GM12874 (cell line): Measurements from ENCODE around the gene HSD3B7.

ENCODE experiments used
- CTCF ChIP-seq: IDR thresholded peaks from 2 replicates; pipeline ENCODE4 v1.5.1; 2011; ENCODE audit warnings: low read depth, mild to moderate bottlenecking, control low read depth, low read length, moderate library complexity; ENCODE audit not compliant: insufficient read depth

HSD3B7 gene

GRCh38 chr16:31031276-31031675 is 46.3 kb downstream of the HSD3B7 start:
- TF ChIP-seq CTCF, result no peak

GRCh38 chr16:31032736-31033708 is 48.0 kb downstream of the HSD3B7 start, which contains the start of gene STX4:
Gene STX4, plus strand, starts transcription at chr16:31033558. Its CDS starts 248 bp downstream, at chr16:31033806.
- no peak for TF ChIP-seq CTCF

DNA sequence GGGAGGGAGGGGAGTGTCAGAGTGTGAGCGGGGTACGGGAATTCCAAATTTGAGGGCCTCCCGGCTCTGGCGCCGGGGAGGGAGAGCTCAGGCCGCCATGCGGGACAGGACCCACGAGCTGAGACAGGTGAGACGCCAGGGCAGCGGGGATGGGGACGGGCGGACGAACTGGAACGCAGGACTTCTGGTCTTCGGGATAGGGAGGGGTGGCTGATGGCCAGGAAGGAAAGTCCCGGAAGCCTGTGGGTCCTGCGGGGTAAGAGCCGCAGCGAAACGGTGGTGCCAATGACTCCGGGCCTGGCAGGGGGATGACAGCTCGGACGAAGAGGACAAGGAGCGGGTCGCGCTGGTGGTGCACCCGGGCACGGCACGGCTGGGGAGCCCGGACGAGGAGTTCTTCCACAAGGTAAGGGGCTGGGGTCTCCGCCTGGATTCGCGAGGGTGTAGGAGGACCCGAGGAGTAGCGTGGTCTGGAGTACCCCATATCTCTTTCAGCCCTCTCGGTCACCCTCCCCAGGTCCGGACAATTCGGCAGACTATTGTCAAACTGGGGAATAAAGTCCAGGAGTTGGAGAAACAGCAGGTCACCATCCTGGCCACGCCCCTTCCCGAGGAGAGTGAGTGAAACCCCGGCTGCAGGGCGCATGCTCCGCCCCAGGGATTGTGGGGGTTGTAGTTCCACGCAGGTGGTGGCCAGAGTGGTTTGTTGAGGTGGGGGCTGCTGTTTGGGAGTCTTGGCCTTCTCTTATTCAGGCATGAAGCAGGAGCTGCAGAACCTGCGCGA is 48.9 kb downstream of the HSD3B7 start:
- no peak for TF ChIP-seq CTCF

DNA sequence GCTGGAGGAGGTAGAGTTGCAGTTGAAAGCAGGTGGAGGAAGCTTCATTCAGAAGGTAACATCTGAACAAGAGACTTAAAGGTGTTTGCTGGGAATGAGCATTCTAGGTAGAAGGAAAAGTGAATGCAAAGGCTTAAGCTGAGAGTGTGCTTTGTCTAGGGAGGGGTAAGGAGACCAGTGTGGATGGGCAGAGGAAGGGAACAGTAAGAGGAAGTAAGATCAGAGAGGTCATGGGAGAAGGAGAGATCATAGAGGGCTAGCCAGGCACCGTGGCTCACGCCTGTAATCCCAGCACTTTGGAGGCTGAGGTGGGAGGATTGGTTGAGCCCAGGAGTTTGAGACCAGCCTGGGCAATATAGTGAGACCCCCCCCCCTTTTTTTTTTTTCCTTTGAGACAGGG is 51.7 kb downstream of the HSD3B7 start:
- no peak for TF ChIP-seq CTCF
